Placental epithelial cell (primary cell): Measurements from ENCODE around the gene LAPTM4A. TPM values are rescaled to one million over a fixed set of nuclear protein-coding genes. Genes with fewer than 3 reads are reported as not detected.

Source experiments
- total RNA-seq: library from RNA; depleted of rRNA; stranded (reverse); fragments of >200 nt; gene quantifications from 2 replicates; pipeline ENCODE4 v1.2.3, GENCODE V29; 2012

Gene LAPTM4A
- total RNA-seq, result 316 and 372 TPM in 2 replicates

GRCh38 chr2:20051532-20052228 lies at the start of gene LAPTM4A:
Gene LAPTM4A (minus strand): TSS chr2:20051628. CDS start chr2:20051520, 108 bp downstream.

GRCh38 chr2:20012282-20013125 lies 38.9 kb downstream of the LAPTM4A start, which contains the start of gene MATN3:
Gene MATN3 (minus strand): TSS chr2:20012668. CDS start chr2:20012631, 37 bp downstream.

GRCh38 chr2:19989667-19990415 lies 61.6 kb downstream of the LAPTM4A start, which contains the start of gene WDR35:
Gene WDR35 (minus strand): TSS chr2:19990105. CDS start chr2:19990015, 90 bp downstream.

Other genes starting within 250 kb of the LAPTM4A start
- 7.9 and 14.5 TPM in 2 replicates for gene TTC32, start 149.6 kb downstream of the LAPTM4A start, total RNA-seq
- 5.0 and 9.4 TPM in 2 replicates for gene WDR35, start 61.5 kb downstream of the LAPTM4A start, total RNA-seq
- 3.5 and 6.3 TPM in 2 replicates for gene MATN3, start 39.0 kb downstream of the LAPTM4A start, total RNA-seq
- gene SDC1, start 173.5 kb upstream of the LAPTM4A start, total RNA-seq, result 120 and 268 TPM in 2 replicates